ENCODE results near the gene GRAPL.
"Not testable (repeated sequence)": the region's sequence is repeated elsewhere in the genome, so short reads cannot be mapped to it uniquely, and the experiment has no call there.

GRAPL gene

DNA sequence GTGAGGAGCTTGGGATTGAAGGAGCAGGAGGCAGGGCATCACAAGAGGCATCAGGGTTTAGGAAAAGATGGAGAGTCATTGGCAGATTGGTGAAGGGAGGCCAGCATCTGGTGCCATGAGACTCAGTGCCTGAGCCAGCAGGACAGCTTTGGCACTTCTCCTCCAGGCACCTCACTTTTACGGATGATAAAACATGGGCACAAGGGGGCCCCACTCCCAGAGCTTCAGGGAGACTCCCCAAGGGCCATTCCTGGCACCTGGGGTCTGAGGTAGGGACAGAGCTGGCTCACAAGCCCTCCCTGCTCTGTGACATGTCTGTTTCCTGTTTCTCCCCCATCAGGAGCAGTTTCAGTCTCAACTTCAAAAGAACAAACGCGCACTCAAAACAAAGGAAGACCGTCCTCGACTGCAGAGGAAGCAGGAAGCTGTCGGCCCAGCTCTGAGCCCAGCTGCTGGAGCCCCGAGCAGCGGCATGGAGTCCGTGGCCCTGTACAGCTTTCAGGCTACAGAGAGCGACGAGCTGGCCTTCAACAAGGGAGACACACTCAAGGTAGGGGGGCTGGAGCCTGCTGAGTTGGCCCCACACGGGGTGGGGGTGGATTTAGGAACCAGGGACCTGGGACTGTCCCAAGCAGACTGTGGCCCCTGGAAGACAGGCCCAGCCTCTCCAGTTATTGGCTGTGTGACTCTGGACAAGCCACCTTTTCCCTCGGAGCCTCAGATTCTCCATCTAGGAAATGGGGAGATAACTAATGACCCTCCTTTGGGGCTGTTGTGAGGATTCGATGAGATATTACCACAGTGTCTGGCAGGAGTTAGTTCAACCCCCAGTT is at the start of gene GRAPL:
Gene GRAPL, plus strand, starts transcription at position 442 of the 833 bp plus-strand sequence. Its CDS starts 31 bp downstream, at position 473.
- not testable (repeated sequence) for DNase-seq (ENCODE audit: low read depth)

DNA sequence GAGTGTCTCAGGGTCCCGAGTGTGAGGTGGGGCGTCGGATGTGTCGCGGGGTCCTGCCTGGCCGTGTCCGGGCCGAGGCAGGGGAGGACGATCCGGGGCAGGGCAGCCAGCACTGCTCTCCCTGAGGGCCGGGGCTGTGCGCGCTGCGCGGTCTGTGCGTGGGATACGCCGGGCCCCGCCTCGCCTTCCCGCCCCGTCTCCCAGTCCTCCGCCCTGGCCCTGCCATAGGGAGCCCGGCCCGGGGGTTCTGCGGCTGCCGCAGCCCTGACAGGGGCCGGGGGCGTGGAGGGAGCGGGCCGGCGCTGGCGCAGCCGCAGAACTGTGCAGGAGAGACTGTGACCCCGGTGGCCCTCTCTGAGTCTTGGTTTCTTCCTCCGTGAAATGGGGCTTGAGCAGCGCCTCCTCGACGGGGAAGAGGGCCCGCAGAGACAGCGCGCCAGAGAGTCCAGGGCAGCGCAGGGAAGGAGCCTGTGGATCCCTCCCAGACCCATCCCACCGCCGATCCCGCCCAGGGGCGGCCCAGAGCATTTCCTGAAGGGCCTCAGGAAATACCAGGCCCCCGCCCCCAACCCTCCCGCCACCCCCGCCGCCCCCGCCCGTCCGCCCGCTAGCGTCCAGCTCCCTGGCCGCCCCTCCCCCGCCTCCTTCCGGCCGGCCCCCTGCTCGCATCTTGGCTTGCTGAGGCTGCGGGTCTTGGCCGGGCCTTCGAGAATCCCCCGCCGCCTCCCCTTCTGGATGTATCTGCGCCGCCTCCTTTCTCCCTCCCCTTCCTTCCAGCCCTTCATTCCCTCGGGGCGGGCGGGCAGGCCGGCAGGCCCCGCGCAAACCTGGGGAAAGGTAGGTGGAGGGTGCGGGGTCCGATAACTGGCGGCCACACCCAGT is 38.3 kb upstream of the GRAPL start:
- not testable (repeated sequence) for DNase-seq (ENCODE audit: low read depth)

DNA sequence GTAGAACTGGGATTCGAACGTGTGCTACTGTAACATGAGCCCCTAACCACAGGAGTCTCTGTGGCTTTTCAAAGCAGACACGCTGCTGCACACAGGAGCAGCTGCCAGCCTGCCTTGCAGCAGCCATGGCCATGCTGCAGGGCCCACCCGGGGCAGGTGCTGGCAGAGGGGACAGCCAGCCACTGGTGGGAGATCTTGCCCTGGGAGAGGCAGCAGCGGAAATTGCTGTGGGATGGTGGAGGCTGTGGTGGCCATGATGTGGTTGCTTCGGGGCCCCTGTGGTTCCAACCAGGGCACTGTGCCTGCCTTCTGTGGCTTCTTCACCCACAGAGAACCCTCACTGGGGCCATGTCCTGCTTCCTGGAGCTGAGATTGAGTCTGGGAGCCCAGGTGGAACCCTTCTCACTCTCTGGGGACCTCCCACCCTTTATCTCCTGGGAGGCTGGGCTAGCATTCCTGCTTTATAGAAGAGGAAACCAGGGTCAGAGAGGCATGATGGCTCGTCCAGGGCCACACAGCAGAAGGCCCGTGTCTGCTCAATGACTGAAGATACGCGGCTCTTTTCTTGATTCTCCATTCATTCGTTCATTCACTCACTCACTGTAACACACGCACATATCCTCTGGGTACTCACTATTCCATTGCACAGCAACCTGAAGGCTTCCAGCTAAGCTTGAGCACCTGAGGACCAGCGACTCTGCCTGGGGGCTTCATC is 37.2 kb upstream of the GRAPL start:
- not testable (repeated sequence) for DNase-seq (ENCODE audit: low read depth)

DNA sequence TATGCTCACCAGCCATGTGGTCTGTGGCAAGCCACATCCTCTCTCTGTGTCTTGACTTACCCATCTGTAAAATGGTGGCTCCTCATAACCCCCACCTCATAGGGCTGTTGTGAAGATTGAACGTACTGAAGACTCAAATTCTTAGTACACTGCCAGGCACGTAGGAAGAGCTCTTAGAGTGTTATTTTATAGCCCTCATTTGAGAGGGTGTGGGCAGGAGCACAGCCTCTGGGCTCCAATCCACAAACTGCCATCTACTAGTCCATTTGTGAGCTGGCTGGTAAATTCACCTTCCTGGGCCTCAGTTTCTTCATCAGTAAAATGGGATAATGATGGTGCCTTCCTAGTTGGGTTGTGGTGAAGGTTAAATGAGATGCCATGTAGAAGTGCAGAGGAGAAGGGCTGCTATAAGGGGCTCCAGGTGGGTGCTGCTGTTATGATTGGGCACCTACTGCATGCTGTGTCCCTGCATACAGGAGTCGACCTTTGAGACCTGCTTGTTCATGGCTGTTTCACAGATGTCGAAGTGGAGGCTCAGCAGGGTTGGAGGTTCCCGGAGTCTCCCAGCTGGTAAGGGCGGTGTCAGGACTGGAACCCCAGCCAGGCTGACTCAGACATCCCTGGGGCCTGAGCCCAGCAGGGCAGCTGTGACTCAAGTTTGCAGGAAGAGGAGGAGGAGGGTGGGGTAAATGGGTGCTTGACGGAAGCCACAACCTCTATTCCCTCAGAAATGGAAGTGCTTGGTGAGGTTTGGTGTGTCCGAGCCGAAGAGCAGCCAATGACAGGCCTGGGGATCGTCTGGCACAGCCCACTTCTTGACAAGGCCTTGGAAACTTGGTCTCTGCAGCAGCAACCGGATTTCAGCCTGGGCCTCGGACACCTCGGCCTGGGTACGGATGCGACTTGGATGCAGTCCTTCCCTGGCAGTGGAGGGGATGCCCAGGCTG is 34.4 kb upstream of the GRAPL start:
- DNase-seq (ENCODE audit: low read depth) = not testable (repeated sequence)

DNA sequence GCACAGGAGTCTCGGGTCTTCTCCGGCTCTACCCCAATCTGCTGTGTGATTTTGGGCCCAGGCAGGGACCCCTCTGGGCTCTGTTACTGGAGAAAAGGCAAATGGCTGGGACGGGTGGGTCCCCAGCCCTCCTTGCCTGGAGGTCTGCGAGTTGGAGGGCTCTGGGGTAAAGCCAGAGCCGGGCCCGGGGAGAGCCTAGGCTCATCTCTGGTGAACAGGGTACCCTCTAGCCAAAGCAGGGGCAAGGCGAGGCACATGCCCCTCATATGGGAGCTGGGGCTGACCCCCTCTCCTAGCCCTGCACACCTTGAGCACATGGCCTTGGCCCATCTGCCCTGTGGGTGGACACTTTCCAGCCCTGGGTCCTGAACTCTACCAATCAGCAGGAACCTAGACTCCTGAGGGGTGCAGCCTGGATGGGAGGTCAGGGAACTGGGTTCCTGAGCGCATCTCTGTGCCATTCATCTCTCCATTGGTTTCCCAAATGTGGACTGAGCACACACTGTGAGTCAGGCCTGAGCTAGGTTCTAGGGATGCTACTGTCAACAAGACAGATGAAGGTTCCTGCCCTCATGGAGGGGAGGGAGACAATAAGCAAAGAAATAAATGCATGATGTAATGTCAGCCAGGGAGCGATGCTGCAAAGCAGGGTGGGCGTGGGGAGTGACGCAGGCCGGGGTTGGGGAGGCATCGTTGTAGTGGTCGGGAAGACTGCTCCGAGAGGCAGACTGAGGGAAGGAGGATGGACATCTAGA is 33.5 kb upstream of the GRAPL start:
- DNase-seq (ENCODE audit: low read depth) = not testable (repeated sequence)

DNA sequence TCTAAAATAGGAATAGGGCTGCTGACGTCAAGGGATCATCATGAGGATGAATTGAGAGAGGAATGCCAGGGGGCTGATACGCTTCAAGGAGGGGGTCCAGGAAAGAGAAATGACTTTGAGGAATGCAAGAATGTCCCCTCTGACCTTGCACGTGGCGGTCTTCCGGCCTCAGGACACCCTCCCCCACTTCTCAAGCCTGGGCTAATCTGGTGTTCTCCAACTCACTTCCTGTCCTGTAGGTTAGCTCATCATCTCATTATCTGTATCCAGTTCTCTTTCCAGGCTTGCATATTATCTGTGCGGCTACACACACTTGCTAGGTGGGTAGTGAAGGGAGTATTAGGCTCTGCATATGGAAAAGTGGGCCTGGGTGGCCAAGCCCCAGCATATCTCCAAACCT is 18.9 kb upstream of the GRAPL start:
- DNase-seq (ENCODE audit: low read depth) = not testable (repeated sequence)

DNA sequence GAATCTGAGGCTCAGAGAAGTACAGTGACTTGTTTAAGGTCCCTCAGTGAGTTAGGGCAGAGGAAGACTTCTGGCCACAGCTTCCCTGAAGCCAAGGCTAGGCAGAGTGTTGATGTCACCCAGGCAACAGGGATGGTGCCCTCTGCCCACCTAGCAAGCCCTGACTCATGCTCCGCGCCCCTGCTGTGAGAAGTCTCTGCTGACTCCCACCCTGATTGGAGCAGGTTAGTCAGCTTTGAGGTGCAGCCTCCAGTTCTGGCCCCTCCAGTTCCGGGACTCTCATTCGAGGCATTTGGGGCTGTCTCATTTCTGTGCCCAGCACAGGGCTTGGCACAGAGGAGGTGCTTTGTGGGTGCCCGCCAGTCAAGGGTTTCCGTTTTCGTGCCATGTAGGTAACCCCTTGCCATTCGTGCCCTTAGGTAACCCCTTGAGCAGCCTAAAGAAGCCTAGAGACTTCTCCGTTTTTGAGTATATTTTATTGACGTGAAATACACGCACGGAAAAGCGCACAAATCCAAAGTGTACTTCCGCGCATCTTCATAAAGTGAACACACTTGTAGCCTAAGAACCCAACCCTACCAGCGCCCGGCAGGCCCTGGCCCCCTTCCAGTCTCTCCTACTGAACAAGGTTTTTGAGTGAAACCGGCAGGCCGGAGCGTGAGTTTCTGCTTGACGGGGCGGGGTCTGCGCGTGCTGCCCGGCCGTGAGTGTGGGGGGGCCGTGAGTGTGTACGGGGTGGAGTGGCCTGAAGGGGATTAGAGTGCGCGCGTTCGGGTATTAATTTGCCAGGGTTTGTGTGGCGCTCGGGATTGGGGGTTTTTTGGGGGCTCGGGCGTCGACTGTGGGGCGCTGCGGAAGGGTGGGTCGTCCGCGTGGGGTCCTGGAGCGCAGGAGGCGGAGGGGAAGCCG is 16.9 kb upstream of the GRAPL start:
- not testable (repeated sequence) for DNase-seq (ENCODE audit: low read depth)

DNA sequence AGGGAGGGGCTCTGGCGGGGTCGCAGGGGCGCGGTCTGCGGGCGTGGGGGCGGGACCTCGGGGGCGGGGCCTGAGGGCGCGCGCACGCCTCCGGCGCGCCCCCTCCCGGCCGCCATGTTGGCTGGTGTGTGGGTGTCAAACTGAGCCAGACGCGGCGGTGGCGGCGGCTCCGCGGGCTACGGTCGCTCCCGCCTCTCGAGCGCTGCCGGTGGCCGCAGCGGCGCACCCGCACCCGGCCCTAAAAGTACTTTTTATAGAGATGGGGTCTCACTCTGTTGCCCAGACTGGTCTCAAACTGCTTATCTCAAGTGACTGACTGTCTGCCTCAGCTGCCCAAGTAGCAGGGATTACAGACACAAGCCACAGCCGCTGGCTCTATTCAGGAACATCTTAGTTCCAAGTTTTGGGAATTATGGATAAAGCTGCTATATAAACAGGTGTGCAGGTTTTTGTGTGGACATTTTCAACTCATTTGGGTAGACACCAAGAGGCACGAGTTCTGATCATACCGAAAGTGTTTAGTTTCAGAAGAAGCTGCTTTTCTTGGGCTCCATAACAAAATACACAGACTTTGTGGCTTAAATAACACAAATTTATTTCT is 16.2 kb upstream of the GRAPL start:
- not testable (repeated sequence) for DNase-seq (ENCODE audit: low read depth)

DNA sequence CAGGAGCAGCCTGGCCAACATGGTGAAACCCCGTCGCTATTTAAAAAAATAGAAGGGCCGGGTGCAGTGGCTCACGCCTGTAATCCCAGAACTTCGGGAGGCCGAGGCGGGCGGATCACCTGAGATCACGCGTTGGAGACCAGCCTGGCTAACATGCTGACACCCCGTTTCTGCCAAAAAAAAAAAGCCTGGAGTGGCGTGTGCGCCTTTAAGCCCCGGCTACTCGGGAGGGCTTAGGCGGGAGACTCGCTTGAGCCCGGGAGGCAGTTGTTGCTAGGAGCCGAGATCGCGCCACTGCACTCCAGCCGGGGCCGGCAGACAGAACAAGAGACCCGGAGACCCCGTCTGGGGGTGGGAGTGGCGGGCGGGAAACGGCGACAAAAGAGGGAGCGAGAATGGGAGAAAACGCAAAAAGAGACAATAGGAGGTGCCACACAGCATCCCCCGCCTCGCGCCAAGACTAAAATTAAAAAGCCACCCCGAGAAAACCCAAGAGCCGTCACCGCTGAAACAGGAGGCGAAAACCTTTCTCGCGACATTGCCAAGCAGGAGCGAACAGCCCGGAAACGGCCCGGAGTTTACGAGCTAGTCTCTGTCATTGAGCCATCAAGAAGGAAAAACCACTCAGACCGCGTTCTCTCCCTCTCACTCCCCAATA is 15.5 kb upstream of the GRAPL start:
- DNase-seq (ENCODE audit: low read depth) = not testable (repeated sequence)

DNA sequence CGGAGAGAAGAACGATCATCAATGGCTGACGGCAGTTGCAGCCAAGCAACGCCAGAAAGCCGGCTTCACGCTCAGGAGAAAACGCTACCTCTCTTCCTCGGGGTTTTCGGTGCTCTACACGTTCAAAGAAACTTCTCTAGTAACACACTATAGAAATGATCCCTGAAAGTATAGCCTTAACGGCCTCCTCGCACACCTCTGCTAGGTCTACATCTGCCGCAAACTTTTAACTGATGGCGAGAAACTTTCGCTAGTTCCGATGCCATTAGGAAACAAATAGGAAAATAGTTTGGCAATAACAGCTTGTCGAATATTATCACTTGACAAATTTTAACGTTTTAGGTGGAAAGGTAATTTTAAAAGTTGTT is 14.9 kb upstream of the GRAPL start:
- not testable (repeated sequence) for DNase-seq (ENCODE audit: low read depth)

DNA sequence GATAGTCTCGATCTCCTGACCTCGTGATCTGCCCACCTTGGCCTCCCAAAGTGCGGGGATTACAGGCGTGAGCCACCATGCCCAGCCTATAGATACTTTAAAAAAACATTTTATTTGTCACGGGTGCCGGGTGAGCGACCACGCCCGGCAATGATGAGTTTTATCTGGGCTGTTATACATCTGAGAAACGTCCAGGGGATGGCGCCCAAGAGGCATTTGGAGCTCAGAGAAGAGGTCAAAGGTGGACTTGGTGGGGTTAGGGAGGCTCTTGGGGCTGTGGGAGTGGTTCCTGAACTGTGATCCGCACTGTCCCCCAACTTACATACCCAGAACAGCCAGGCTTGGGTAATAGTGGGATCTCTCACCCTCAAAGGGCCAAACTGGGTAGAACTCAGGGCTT is 8.7 kb upstream of the GRAPL start:
- not testable (repeated sequence) for DNase-seq (ENCODE audit: low read depth)

DNA sequence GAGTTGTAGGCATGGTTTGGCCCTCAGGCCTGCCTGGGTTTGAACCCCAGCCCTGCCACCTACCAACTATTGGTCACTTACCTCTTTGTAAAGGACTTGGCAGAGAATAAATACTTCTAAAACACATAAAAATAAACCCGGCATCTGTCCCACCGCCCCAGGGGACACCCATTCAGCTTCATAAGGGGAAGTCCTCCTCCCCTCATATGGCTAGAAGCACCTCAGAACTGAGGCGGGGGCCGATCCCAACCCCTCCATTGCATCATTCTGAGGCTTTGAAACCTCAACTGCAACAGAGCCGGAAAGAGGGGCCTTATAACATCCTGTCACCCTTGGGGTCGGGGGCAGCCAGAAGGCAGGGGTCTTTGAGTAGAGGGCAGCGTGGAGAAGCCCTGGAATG is 2.1 kb upstream of the GRAPL start:
- DNase-seq (ENCODE audit: low read depth) = not testable (repeated sequence)

DNA sequence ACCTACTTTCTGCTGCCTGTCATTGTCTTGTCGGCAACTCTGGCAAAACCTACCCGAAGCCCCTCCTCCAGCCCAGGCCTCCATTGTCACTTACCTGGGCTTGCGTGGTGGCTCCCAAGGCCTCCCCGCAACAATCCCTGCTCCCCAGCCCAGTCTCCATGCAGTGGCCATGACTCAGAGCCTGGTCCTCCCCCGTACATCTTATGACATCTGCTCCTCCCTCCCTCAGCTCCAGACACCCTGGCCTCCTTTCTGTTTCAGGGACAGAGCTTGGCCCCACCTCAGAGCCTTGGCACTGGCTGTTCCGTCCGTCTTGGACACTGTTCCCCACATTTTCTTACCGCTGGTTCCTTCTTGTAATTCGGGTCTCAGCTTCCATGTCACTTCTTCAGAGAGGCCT is 2.1 kb downstream of the GRAPL start:
- DNase-seq (ENCODE audit: low read depth) = not testable (repeated sequence)

DNA sequence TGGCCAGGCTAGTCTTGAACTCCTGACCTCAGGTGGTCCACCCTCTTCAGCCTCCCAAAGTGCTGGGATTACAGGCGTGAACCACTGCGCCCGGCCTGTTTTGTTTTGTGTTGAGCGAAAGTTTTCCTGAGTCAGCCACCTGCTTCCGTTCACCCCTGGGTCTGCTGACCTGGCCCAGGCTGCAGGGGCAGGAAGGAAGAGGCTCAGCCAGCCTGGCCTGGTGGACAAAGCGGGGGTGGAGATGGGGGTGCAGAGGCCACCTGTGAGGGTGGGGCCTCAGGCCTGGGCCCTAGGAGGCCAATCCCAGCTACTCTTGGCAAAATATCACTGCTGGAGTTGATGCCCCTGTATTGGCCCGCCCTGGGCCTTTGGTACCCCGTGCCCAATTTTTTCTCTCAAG is 3.7 kb downstream of the GRAPL start:
- DNase-seq (ENCODE audit: low read depth) = not testable (repeated sequence)

DNA sequence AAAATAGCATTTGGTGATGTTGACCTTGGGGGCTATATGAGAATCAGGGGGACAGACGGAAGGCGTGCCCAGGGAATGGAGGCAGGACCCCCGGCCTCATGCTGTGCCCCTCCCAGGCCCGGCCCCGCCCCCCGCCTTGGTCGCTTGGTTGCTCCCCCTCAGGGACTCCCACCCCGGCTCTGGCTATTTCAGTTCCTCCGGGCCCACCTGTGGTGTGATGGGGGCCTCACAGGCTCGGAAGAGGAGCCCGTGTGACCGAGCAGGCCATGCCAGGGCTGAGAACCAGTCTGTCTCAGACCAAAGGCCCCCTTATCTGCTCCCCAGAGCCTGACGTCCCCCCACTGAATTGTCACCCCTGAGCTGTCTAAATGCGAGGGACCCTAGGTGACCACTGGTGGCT is 4.4 kb downstream of the GRAPL start:
- not testable (repeated sequence) for DNase-seq (ENCODE audit: low read depth)

DNA sequence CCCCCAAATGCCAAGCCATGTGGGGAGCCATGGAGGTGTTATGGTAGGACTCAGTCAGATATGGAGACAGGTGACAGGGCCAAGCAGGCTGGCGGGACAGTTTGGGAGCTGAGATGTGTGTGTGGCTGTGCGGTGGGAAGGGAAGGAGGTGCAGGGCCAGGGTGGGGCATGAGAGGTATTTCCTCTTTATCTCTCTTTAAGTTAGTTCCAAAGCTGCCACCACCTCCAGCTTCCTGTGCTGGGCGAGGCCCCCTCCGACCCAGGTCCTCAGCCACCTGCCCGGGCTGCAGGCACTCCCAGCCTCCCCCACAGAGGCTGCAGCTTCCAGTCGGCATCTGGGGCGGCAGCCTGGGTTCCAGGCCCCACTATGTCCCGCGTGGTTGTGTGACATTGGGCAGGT is 6.4 kb downstream of the GRAPL start:
- DNase-seq (ENCODE audit: low read depth) = not testable (repeated sequence)

DNA sequence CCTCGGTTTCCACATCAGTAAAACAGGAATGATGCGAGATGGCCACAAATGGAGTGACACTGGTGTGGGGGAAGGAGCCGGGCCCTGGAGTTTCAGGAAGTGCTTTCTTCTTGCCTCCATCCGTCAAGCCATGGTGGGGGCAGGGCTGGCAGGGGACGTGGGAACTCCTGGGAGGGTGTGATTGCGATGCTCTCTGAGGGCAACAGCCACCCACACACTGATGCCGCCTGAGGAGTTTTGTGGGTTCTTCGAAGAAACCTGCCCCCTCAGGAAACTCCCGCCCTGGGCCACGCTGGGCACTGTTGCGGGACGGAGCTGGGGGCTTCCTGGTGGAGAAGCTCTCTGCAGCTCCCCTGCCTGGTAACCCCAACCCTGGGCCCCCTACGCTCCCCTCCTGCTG is 8.0 kb downstream of the GRAPL start:
- not testable (repeated sequence) for DNase-seq (ENCODE audit: low read depth)

DNA sequence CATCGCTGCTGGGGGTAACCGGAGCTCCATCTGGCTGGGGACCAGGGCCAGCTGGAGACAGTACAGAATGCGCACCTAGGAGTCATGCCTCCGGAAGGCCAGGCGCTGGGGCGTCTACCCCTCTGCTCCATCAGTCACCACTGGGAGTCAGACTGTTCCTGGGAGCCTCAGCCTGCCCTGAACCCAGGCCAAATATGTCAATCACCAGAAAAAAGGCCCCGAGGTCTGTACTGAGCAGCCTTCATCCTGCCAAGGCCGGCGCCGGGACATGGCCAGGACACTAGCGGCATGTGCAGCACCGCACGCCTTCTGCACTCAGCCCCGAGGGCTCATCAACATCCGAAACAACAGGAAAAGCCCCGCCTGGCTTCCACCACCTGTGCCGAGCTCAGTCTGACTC is 8.7 kb downstream of the GRAPL start:
- not testable (repeated sequence) for DNase-seq (ENCODE audit: low read depth)
